OCI-LY1 (cell line): ENCODE results near the gene APC.

Experiments
- H2AFZ ChIP-seq: fragments of 200-600 bp; sonication (generic), shearing (Covaris generic); 2 replicates; pipeline ENCODE4 v1.6.0; 2014; ENCODE audit warnings: antibody characterized with exemption, mild to moderate bottlenecking, low read length
- H3F3A ChIP-seq: fragments of 200-600 bp; sonication (generic), shearing (Covaris generic); 2 replicates; pipeline ENCODE4 v1.6.0; 2014; ENCODE audit warnings: mild to moderate bottlenecking, antibody characterized with exemption, low read length, moderate library complexity; ENCODE audit not compliant: insufficient read depth
- H3K27ac ChIP-seq: fragments of 200-600 bp; sonication (generic); 2 replicates; pipeline ENCODE4 v1.5.1; 2014; ENCODE audit warnings: low read length, mixed run types, mild to moderate bottlenecking, low read depth; ENCODE audit not compliant: poor library complexity, severe bottlenecking
- H3K27me3 ChIP-seq: fragments of 200-600 bp; sonication (generic); 2 replicates; pipeline ENCODE4 v1.6.0; 2014; ENCODE audit warnings: antibody characterized with exemption, mild to moderate bottlenecking, low read length, moderate library complexity; ENCODE audit not compliant: insufficient read depth
- H3K36me3 ChIP-seq: fragments of 200-600 bp; sonication (generic); 2 replicates; pipeline ENCODE4 v1.6.1; 2014; ENCODE audit warnings: mild to moderate bottlenecking, antibody characterized with exemption, low read length, moderate library complexity, mixed read lengths; ENCODE audit not compliant: insufficient read depth
- H3K4me1 ChIP-seq: fragments of 200-600 bp; sonication (generic); 2 replicates; pipeline ENCODE4 v1.5.1; 2014; ENCODE audit warnings: mild to moderate bottlenecking, low read length, moderate library complexity; ENCODE audit not compliant: insufficient read depth, severe bottlenecking
- H3K4me2 ChIP-seq: fragments of 200-600 bp; sonication (generic), shearing (Covaris generic); 2 replicates; pipeline ENCODE4 v1.6.1; 2014; ENCODE audit warnings: low read length
- H3K4me3 ChIP-seq: fragments of 200-600 bp; sonication (generic); 2 replicates; pipeline ENCODE4 v1.5.1; 2014; ENCODE audit warnings: low read length, low read depth, mild to moderate bottlenecking, mixed read lengths; ENCODE audit not compliant: poor library complexity, severe bottlenecking
- H3K79me2 ChIP-seq: fragments of 200-600 bp; shearing (Covaris generic); 2 replicates; pipeline ENCODE4 v1.6.1; 2016; ENCODE audit warnings: mixed run types, low read length, mixed read lengths; ENCODE audit not compliant: insufficient read depth
- H3K9ac ChIP-seq: fragments of 200-600 bp; sonication (generic), shearing (Covaris generic); 2 replicates; pipeline ENCODE4 v1.6.1; 2014; ENCODE audit warnings: mild to moderate bottlenecking, low read length, mixed read lengths
- H3K9me2 ChIP-seq: fragments of 200-600 bp; sonication (generic), shearing (Covaris generic); 2 replicates; pipeline ENCODE4 v1.6.1; 2014; ENCODE audit warnings: low read depth, mild to moderate bottlenecking, low read length, mixed read lengths
- H3K9me3 ChIP-seq: fragments of 200-600 bp; shearing (Covaris generic); 2 replicates; pipeline ENCODE4 v1.6.1; 2014; ENCODE audit warnings: low read length, mixed read lengths
- H4K20me1 ChIP-seq: fragments of 200-600 bp; sonication (generic), shearing (Covaris generic); 2 replicates; pipeline ENCODE4 v1.6.0; 2016; ENCODE audit warnings: mild to moderate bottlenecking, low read length; ENCODE audit not compliant: insufficient read depth
- CTCF ChIP-seq: fragments of 200-600 bp; sonication (generic), shearing (Covaris generic); IDR thresholded peaks from 2 replicates; pipeline ENCODE4 v1.5.1; 2017; ENCODE audit warnings: mild to moderate bottlenecking, antibody characterized with exemption, low read length, moderate library complexity, mixed read lengths
- EZH2 ChIP-seq: fragments of 200-600 bp; sonication (generic), shearing (Covaris generic); IDR thresholded peaks from 2 replicates; pipeline ENCODE4 v1.8.0; 2017; ENCODE audit warnings: borderline replicate concordance, mixed run types, mild to moderate bottlenecking, antibody characterized with exemption, low read length, moderate library complexity, mixed read lengths

The APC gene

DNA sequence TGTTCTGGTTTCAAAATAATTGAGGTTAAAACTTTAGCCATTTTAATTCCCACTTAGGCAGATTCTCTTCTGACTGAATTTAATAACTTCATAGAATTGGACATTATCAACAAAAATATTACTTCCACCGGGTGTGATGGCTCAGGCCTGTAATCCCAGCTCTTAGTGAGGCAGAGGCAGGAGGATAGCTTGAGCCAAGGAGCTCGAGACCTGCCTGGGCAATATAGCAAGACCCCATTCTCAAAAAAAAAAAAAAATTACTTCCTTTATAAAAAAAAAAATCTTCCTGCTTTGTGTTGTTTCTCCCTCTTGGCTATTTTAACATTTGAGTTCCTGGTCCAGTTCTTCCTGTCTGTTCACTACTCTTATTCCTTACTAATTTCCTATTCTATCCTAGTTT is 18.0 kb downstream of the APC start:
- Histone ChIP-seq H3K4me1 (no peaks in the 10 kb centered on the region), H3F3A (no peaks in the 10 kb centered on the region), H4K20me1 (no peaks in the 10 kb centered on the region; the same call in 1 of the 2 replicates), H3K36me3 (peaks cover 15% of the 10 kb centered on the region), H2AFZ (no peak overlapping the region), H3K9me2 (no peaks in the 10 kb centered on the region), H3K27me3 (no peaks in the 10 kb centered on the region), H3K4me3 (no peak overlapping the region), H3K27ac (no peak overlapping the region), H3K4me2 (no peak overlapping the region), H3K9me3 (no peaks in the 10 kb centered on the region), H3K79me2 (peaks cover 29% of the 10 kb centered on the region), H3K9ac (no peak overlapping the region)
- no peak for TF ChIP-seq CTCF
- no peak for TF ChIP-seq EZH2

DNA sequence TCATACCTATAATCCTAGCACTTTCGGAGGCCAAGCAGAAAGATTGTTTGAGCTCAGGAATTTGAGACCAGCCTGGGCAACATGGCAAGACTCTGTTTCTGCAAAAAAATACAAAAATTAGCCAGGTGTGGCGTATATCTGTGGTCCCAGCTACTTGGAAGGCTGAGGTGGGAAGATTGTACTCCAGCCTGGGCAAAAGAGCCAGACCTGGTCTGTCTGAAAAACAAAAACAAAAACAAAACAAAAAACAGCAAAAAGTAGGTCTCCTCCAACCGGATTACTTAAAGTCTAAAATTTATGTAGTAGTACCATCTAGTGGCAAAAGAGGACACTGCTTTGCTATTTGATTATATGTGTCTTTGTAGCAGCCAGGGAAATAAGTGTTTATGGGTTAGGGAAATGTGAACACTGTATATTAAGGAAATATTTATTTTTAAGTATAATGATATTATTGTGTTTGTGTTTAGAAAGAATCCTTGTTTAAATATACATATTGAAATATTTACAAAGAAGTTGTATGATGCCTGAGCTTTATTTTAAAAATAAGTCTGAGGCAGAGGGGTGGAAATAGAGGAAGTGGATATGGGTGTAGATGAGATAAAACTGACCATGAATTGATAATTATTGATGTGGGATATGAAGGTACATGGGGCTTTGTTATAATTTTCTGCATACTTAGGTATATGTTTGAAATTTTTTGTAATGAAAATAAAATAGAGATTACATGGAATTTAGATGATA is 20.0 kb downstream of the APC start:
- no peak overlapping the region for H3K9ac ChIP-seq
- H3K4me1 ChIP-seq: no peaks in the 10 kb centered on the region
- peaks cover 10% of the 10 kb centered on the region; the same call in 1 of the 2 replicates for H3K79me2 ChIP-seq
- TF ChIP-seq CTCF (peak; percentile 84), EZH2 (no peak)
- no peaks in the 10 kb centered on the region for H3K9me2 ChIP-seq
- no peaks in the 10 kb centered on the region for H3K27me3 ChIP-seq
- no peaks in the 10 kb centered on the region for H3K9me3 ChIP-seq
- no peak overlapping the region for H3K27ac ChIP-seq
- no peaks in the 10 kb centered on the region; the same call in 1 of the 2 replicates for H4K20me1 ChIP-seq
- H2AFZ ChIP-seq: no peak overlapping the region
- H3F3A ChIP-seq: no peaks in the 10 kb centered on the region
- H3K4me3 ChIP-seq: no peak overlapping the region
- peaks cover 15% of the 10 kb centered on the region for H3K36me3 ChIP-seq
- no peak overlapping the region for H3K4me2 ChIP-seq

DNA sequence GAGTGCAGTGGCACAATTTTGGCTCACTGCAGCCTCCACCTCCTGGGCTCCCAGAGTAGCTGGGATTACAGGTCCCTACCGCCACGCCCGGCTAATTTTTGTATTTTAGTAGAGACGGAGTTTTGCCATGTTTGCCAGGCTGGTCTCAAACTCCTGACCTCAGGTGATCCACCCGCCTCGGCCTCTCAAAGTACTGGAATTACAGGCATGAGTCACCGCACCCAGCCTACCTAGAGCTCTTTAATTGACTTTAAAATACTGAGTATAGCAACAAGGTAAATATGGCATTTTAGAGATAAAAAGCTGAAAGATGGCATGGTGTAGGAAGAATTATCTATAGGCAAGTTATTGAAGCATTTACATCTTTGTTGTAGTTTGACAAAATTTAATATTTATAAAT is 21.0 kb downstream of the APC start:
- Histone ChIP-seq H3K4me3 (no peak overlapping the region), H3K9me2 (no peaks in the 10 kb centered on the region), H3K4me2 (no peak overlapping the region), H3K27ac (no peak overlapping the region), H3K9ac (no peak overlapping the region), H2AFZ (no peak overlapping the region), H3K9me3 (no peaks in the 10 kb centered on the region), H3K79me2 (0 out of 2 replicates have a peak, but pooled peaks cover 5% of the 10 kb centered on the region), H4K20me1 (no peaks in the 10 kb centered on the region), H3K27me3 (no peaks in the 10 kb centered on the region), H3F3A (no peaks in the 10 kb centered on the region), H3K36me3 (peaks cover 15% of the 10 kb centered on the region), H3K4me1 (no peaks in the 10 kb centered on the region)
- no peak for TF ChIP-seq EZH2
- no peak for TF ChIP-seq CTCF
